Peyer's patch (tissue), 4 donors: ENCODE data around the gene GOLGA8H.
"Not testable (repeated sequence)": the region's sequence is repeated elsewhere in the genome, so short reads cannot be mapped to it uniquely, and the experiment has no call there.

Experiments used
- CTCF ChIP-seq, 6 experiments: fragments of 450-650 bp in 4 of 6; fragments of 200-600 bp in 2 of 6; sonication (generic) in 1 of 6; IDR thresholded peaks; one replicate each; pipeline ENCODE4 v1.5.1; 2017 to 2019; ENCODE audit warnings: antibody characterized with exemption in 6 of 6, mild to moderate bottlenecking in 3 of 6, moderate library complexity in 1 of 6
- POLR2A ChIP-seq, 2 donors: fragments of 450-650 bp; IDR thresholded peaks; one replicate each; pipeline ENCODE4 v1.5.1; 2017; ENCODE audit warnings: antibody characterized with exemption in 2 of 2, mild to moderate bottlenecking in 2 of 2, moderate library complexity in 2 of 2

DNA sequence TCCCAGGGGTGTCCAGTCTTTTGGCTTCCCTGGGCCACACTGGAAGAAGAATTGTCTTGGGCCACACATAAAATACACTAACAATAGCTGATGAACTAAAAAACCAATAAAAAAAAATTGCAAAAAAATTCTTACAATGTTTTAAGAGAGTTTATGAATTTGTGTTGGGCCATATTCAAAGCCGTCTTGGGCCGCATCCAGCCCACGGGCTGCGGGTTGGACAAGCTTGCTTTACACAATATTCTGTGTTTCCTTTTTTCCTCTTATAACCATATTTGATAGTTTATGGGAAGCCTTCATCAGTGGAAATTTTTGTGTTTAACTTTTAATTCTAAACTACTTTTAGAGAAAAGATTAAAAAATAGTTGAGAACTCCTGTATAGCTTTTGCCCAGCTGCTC is 23.1 kb upstream of the GOLGA8H start:
- not testable (repeated sequence) for TF ChIP-seq POLR2A, CTCF (IDR thresholded peaks at IDR 0.05)
